OCI-LY7 (cell line): ENCODE measurements around the gene ACSS3.

Source experiments
- CTCF ChIP-seq: fragments of 200-600 bp; sonication (generic); conservative IDR thresholded peaks from 2 replicates; pipeline ENCODE4 v1.5.1; 2014; ENCODE audit warnings: mild to moderate bottlenecking, antibody characterized with exemption, low read length, moderate library complexity, mixed read lengths
- EZH2phosphoT487 ChIP-seq: fragments of 200-600 bp; sonication (generic); IDR thresholded peaks from 2 replicates; pipeline ENCODE4 v1.6.1; 2018; ENCODE audit warnings: low read depth, borderline replicate concordance, mild to moderate bottlenecking, mixed run types, antibody characterized with exemption, low read length, moderate library complexity, mixed read lengths

DNA sequence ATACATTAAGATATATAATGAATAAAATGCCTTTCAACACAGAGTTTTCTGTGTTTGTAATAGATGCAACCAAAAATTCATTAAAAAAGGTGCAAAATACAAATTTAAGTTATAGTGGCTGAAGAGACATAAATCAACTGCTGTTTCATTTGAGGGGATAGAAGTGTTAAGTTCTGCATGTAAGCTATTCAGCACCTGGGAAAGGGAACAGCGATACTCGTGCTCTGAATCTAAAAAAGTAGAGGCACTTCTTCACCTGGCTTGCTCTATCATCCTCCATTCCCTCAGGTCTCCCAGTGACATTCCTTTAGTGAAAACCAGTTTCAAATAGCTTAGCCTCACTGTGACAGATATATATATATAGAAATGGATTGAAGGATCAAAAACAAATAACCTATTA is 222.6 kb downstream of the ACSS3 start:
- TF ChIP-seq CTCF (no peak), EZH2phosphoT487 (no peak)
